Measurements from ENCODE around the gene CEACAM18.

The CEACAM18 gene

DNA sequence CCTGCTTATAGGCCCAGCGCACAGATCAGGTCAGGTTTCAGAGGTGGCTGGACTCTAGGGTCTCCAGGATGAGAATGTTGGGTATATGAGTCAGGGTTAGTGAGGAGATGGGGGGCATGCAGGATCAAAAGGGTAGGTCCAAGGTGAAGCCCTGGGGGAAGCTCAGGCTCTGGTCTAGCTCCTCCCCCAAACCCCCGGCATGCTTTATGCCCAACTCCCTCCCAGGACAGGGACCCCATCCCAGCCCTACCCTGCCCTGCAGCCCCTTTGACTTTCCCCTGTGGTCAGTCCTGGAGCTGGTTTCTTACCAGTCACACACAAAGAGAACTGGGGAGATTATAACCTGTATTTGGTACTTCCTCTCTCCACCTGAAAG, 9.8 kb upstream of the CEACAM18 start:
- H3K27ac ChIP-seq (ENCODE audit: low read length): no peak overlapping the region
- no peak overlapping the region for H2AFZ ChIP-seq (ENCODE audit: low read depth, low read length)
- no peak overlapping the region for H3K4me3 ChIP-seq (ENCODE audit: low read depth in 1 of 2, low read length in 2 of 2)
- no peak for DNase-seq
- no peak overlapping the region for H3K4me2 ChIP-seq (ENCODE audit: insufficient read depth, low read length)
- no peaks in the 10 kb centered on the region for H3K9me3 ChIP-seq (ENCODE audit: insufficient read depth, low read length, severe bottlenecking)
- no peaks in the 10 kb centered on the region for H3K27me3 ChIP-seq (ENCODE audit: insufficient read depth, low read length, poor library complexity)
- no peaks in the 10 kb centered on the region for H4K20me1 ChIP-seq (ENCODE audit: insufficient read depth, low read length)
- ATAC-seq (ENCODE audit: insufficient read depth, low read depth): no peak
- H3K9ac ChIP-seq (ENCODE audit: low read depth, low read length): no peak overlapping the region
- peaks cover 8% of the 10 kb centered on the region for H3K4me1 ChIP-seq (ENCODE audit: insufficient read depth, low read length)
- H3K36me3 ChIP-seq (ENCODE audit: insufficient read depth, low read length): no peaks in the 10 kb centered on the region
- TF ChIP-seq EZH2 (IDR thresholded peaks at IDR 0.05; ENCODE audit: borderline replicate concordance, low read depth, low read length, severe bottlenecking): no peak
- TF ChIP-seq, protein P1, sequence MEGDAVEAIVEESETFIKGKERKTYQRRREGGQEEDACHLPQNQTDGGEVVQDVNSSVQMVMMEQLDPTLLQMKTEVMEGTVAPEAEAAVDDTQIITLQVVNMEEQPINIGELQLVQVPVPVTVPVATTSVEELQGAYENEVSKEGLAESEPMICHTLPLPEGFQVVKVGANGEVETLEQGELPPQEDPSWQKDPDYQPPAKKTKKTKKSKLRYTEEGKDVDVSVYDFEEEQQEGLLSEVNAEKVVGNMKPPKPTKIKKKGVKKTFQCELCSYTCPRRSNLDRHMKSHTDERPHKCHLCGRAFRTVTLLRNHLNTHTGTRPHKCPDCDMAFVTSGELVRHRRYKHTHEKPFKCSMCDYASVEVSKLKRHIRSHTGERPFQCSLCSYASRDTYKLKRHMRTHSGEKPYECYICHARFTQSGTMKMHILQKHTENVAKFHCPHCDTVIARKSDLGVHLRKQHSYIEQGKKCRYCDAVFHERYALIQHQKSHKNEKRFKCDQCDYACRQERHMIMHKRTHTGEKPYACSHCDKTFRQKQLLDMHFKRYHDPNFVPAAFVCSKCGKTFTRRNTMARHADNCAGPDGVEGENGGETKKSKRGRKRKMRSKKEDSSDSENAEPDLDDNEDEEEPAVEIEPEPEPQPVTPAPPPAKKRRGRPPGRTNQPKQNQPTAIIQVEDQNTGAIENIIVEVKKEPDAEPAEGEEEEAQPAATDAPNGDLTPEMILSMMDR (IDR thresholded peaks at IDR 0.05; ENCODE audit: borderline replicate concordance, extremely low read depth, low read length, poor library complexity, severe bottlenecking): no peak
- no peaks in the 10 kb centered on the region for H3K79me2 ChIP-seq (ENCODE audit: insufficient read depth, low read length)

DNA sequence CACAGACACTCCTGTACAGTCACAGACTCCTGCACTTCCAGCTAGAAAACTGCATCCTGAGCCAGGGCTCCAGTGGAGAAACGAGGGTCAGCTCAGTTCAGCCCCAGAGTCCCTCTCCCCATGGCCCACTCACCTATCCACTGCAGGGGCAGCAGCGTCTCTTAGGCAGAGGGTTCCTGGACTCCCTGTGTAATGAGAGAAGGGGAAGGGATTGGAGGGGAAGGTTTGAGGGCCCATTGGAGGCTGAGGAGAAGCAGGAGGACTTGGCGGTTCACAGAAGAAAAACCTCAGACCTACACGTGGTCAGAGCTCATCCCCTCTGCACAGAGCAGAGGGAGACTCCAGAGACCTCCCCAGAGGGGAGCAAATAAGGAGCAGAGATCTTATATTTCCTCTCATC, 9.2 kb upstream of the CEACAM18 start:
- no peak for TF ChIP-seq EZH2 (IDR thresholded peaks at IDR 0.05; ENCODE audit: borderline replicate concordance, low read depth, low read length, severe bottlenecking)
- TF ChIP-seq, protein P1 (IDR thresholded peaks at IDR 0.05; ENCODE audit: borderline replicate concordance, extremely low read depth, low read length, poor library complexity, severe bottlenecking): no peak

DNA sequence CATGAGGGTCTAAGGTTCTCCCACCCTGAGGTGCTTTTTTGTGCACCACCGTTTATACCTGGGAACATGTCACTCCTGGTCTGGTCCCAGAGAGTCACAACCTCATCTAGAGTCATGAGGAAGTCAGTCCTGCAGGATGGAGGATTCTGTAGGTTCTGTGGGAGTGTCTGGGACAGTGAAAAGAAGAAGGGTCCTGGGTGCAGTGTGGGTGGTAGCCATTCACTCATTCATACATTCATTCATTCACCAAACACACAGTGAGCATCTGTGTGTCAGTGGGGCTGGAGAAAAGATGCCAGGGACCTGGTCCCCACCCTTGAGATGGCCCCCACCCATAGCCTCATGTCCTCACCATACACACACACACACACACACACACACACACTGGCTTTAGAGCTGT, 8.7 kb upstream of the CEACAM18 start:
- Histone ChIP-seq H3K4me3 (ENCODE audit: low read depth in 1 of 2, low read length in 2 of 2) (no peak overlapping the region), H3K9me3 (ENCODE audit: insufficient read depth, low read length, severe bottlenecking) (no peaks in the 10 kb centered on the region), H2AFZ (ENCODE audit: low read depth, low read length) (no peak overlapping the region), H3K4me1 (ENCODE audit: insufficient read depth, low read length) (peaks cover 8% of the 10 kb centered on the region), H4K20me1 (ENCODE audit: insufficient read depth, low read length) (no peaks in the 10 kb centered on the region), H3K9ac (ENCODE audit: low read depth, low read length) (no peak overlapping the region), H3K4me2 (ENCODE audit: insufficient read depth, low read length) (no peak overlapping the region), H3K79me2 (ENCODE audit: insufficient read depth, low read length) (no peaks in the 10 kb centered on the region), H3K27me3 (ENCODE audit: insufficient read depth, low read length, poor library complexity) (no peaks in the 10 kb centered on the region), H3K36me3 (ENCODE audit: insufficient read depth, low read length) (no peaks in the 10 kb centered on the region), H3K27ac (ENCODE audit: low read length) (no peak overlapping the region)
- TF ChIP-seq, protein P1 (IDR thresholded peaks at IDR 0.05; ENCODE audit: borderline replicate concordance, extremely low read depth, low read length, poor library complexity, severe bottlenecking): no peak
- no peak for TF ChIP-seq EZH2 (IDR thresholded peaks at IDR 0.05; ENCODE audit: borderline replicate concordance, low read depth, low read length, severe bottlenecking)
- ATAC-seq (ENCODE audit: insufficient read depth, low read depth) (no peak), DNase-seq (no peak)

More for the DNA sequence above, 9.2 kb upstream of the CEACAM18 start:
- no peak overlapping the region for H2AFZ ChIP-seq (ENCODE audit: low read depth, low read length)
- no peaks in the 10 kb centered on the region for H3K9me3 ChIP-seq (ENCODE audit: insufficient read depth, low read length, severe bottlenecking)
- DNase-seq (no peak), ATAC-seq (ENCODE audit: insufficient read depth, low read depth) (no peak)
- H3K9ac ChIP-seq (ENCODE audit: low read depth, low read length): no peak overlapping the region
- no peaks in the 10 kb centered on the region for H3K79me2 ChIP-seq (ENCODE audit: insufficient read depth, low read length)
- H3K27me3 ChIP-seq (ENCODE audit: insufficient read depth, low read length, poor library complexity): no peaks in the 10 kb centered on the region
- peaks cover 8% of the 10 kb centered on the region for H3K4me1 ChIP-seq (ENCODE audit: insufficient read depth, low read length)
- no peak overlapping the region for H3K27ac ChIP-seq (ENCODE audit: low read length)
- H4K20me1 ChIP-seq (ENCODE audit: insufficient read depth, low read length): no peaks in the 10 kb centered on the region
- H3K4me2 ChIP-seq (ENCODE audit: insufficient read depth, low read length): no peak overlapping the region
- no peaks in the 10 kb centered on the region for H3K36me3 ChIP-seq (ENCODE audit: insufficient read depth, low read length)
- H3K4me3 ChIP-seq (ENCODE audit: low read depth in 1 of 2, low read length in 2 of 2): no peak overlapping the region

DNA sequence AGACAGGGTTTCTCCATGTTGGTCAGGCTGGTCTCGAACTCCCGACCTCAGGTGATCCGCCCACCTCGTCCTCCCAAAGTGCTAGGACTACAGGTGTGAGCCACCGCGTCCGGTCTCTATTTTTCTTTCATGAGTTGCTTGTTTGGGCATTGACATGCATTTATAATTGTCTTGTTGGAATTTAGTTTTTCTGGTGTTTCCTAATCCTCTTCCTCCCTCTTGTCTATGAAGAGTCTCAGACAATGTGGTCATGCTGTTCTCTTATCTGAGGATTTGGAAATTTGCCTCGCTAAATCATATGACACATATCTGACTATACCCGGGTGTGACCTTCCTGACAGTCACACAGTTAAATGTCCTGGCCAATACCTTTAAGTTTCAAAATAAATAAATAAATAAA, 7.4 kb upstream of the CEACAM18 start:
- ATAC-seq (ENCODE audit: insufficient read depth, low read depth) (no peak), DNase-seq (no peak)
- Histone ChIP-seq H3K27ac (ENCODE audit: low read length) (no peak overlapping the region), H2AFZ (ENCODE audit: low read depth, low read length) (no peak overlapping the region), H3K4me3 (ENCODE audit: low read depth in 1 of 2, low read length in 2 of 2) (no peak overlapping the region), H3K27me3 (ENCODE audit: insufficient read depth, low read length, poor library complexity) (no peaks in the 10 kb centered on the region), H4K20me1 (ENCODE audit: insufficient read depth, low read length) (no peaks in the 10 kb centered on the region), H3K4me1 (ENCODE audit: insufficient read depth, low read length) (peaks cover 8% of the 10 kb centered on the region), H3K9me3 (ENCODE audit: insufficient read depth, low read length, severe bottlenecking) (no peaks in the 10 kb centered on the region), H3K9ac (ENCODE audit: low read depth, low read length) (no peak overlapping the region), H3K4me2 (ENCODE audit: insufficient read depth, low read length) (no peak overlapping the region), H3K79me2 (ENCODE audit: insufficient read depth, low read length) (no peaks in the 10 kb centered on the region), H3K36me3 (ENCODE audit: insufficient read depth, low read length) (no peaks in the 10 kb centered on the region)
- no peak for TF ChIP-seq EZH2 (IDR thresholded peaks at IDR 0.05; ENCODE audit: borderline replicate concordance, low read depth, low read length, severe bottlenecking)
- TF ChIP-seq, protein P1 (IDR thresholded peaks at IDR 0.05; ENCODE audit: borderline replicate concordance, extremely low read depth, low read length, poor library complexity, severe bottlenecking): no peak

Data from DND-41 (cell line).